Tibial artery (tissue), 4 donors: Measurements from ENCODE around the gene DNAI1.
A peak's percentile ranks its signal among the peaks of the same experiment; 100 is the strongest.

Experiments
- DNase-seq, 2 donors: peaks; one replicate each; pipeline ENCODE4 v3.0.0-alpha.2; 2019
- H3K27ac ChIP-seq, 2 donors: fragments of 200-600 bp; sonication (generic) in 1 of 2; 1 replicate in 1 of 2; 2 replicates in 1 of 2; pipeline ENCODE4 v1.5.1; 2018 to 2019; ENCODE audit warnings: mild to moderate bottlenecking in 1 of 2
- H3K27me3 ChIP-seq, 2 donors: fragments of 200-600 bp; sonication (generic) in 1 of 2; one replicate each; pipeline versions ENCODE4 v1.5.1 to v1.6.0; 2016 to 2019
- H3K36me3 ChIP-seq, 3 donors: fragments of 200-600 bp; sonication (generic) in 2 of 3; one replicate each; pipeline ENCODE4 v1.5.1; 2016 to 2019; ENCODE audit warnings: mild to moderate bottlenecking in 2 of 3
- H3K4me1 ChIP-seq, 4 donors: fragments of 200-600 bp; sonication (generic) in 2 of 4; 1 replicate in 3 of 4; 2 replicates in 1 of 4; pipeline ENCODE4 v1.5.1; 2016 to 2019
- H3K4me3 ChIP-seq, 2 donors: fragments of 200-600 bp; sonication (generic) in 1 of 2; 1 replicate in 1 of 2; 2 replicates in 1 of 2; pipeline ENCODE4 v1.5.1; 2018 to 2019; ENCODE audit warnings: mild to moderate bottlenecking in 2 of 2
- H3K9me3 ChIP-seq, 3 donors: fragments of 200-600 bp; sonication (generic) in 1 of 3; one replicate each; pipeline ENCODE4 v1.5.1; 2016 to 2019
- intact Hi-C: fragments of 100-400 bp; cut with DNase I; formaldehyde crosslinking; loops from one replicate; pipeline ENCODE4 v1.15.0; 2023; ENCODE audit warnings: low total_unique reads
- TF ChIP-seq, protein P1 (sequence below), 2 experiments: fragments of 200-600 bp in 1 of 2; fragments of 450-650 bp in 1 of 2; IDR thresholded peaks; one replicate each; pipeline ENCODE4 v1.5.1; 2017 to 2019; ENCODE audit warnings: antibody characterized with exemption in 2 of 2, mild to moderate bottlenecking in 1 of 2, moderate library complexity in 1 of 2

Gene DNAI1

DNA sequence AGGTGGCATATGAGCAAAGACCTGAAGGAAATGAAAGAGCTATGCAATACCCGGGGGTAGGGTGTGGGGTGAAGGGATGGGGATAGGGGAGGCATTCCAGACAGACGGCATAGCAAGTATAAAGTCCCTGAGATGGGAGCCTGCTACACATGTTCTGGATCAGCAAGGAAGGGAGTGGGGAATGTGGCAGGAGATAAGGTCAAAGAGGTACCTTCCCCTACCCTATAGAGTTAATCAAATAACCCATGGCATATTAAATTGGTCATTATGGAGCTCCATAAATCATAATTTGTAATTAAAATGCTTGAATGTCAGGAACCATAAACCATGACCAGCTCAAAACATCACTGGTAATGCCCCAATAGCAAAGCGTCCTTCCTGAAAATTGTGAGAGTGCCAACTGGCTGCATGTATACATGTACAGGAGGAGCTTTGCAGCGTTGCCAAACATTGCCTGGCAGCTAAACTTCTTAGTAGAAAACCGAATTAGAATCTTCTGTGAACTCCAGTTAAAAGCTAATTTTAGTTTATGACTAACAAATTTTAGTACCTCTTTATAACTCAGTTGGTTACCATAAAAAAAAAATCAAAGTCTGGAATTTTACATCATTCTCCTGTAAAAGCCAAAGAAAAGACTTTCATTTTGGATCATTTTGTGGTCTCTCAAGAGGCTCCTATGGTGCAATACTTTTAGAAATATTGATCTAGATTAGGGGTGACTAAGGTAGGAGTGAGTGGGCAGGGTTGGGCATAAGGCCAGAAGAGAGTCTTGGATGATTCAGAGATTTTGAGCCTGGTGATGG is 4.7 kb downstream of the DNAI1 start:
- no peak for DNase-seq
- Histone ChIP-seq H3K27me3 (no peaks in the 10 kb centered on the region), H3K9me3 (no peaks in the 10 kb centered on the region), H3K36me3 (no peaks in the 10 kb centered on the region), H3K4me3 (no peak overlapping the region), H3K27ac (peak overlapping the region in 1 of 2 donors; percentile 32), H3K4me1 (peaks cover 0 to 17% (median 7%) of the 10 kb centered on the region in 4 donors)
- TF ChIP-seq, protein P1, sequence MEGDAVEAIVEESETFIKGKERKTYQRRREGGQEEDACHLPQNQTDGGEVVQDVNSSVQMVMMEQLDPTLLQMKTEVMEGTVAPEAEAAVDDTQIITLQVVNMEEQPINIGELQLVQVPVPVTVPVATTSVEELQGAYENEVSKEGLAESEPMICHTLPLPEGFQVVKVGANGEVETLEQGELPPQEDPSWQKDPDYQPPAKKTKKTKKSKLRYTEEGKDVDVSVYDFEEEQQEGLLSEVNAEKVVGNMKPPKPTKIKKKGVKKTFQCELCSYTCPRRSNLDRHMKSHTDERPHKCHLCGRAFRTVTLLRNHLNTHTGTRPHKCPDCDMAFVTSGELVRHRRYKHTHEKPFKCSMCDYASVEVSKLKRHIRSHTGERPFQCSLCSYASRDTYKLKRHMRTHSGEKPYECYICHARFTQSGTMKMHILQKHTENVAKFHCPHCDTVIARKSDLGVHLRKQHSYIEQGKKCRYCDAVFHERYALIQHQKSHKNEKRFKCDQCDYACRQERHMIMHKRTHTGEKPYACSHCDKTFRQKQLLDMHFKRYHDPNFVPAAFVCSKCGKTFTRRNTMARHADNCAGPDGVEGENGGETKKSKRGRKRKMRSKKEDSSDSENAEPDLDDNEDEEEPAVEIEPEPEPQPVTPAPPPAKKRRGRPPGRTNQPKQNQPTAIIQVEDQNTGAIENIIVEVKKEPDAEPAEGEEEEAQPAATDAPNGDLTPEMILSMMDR (IDR thresholded peaks at IDR 0.05): no peak
- intact Hi-C loops: no loop called here

DNA sequence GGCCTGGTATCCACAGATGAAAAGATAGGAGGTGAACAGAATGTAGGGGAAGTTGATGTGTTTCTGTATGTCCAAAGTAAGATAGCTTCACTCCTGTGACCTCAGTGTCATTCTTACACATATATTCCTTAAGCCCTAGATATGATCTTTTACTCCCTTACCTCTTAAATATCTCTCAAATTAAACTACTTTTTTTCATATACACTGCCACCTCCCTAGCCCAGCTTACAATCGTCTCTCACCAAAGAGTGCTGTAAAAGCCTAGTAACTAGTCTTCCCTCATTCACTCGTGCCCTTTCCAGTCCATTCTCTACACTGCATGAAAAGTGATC is 5.3 kb downstream of the DNAI1 start:
- Histone ChIP-seq H3K4me3 (no peak overlapping the region), H3K36me3 (no peaks in the 10 kb centered on the region), H3K27me3 (no peaks in the 10 kb centered on the region), H3K27ac (peak overlapping the region in 1 of 2 donors; percentile 32), H3K4me1 (peaks cover 0 to 15% (median 4%) of the 10 kb centered on the region in 4 donors), H3K9me3 (no peaks in the 10 kb centered on the region)
- DNase-seq: no peak
- intact Hi-C loops: no loop called here
- TF ChIP-seq, protein P1 (IDR thresholded peaks at IDR 0.05): no peak

DNA sequence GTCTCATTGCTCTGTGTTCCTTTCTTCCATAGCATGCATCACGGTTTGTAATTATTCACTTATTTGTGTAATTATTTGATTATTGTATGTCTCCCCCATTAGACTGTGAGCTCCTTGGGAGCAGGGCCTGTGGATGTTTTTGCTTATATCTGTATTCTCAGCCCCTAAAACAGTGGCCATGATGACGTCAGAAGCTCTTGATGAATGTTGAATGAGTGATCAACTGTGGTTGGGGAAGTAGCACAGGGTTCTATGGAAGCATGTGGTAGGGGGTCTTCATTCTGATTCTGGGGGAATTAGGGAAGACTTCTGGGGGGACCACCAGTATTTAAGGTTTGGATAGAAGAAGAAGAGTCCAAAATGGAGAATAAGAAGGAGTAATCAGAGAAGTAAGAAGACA is 6.0 kb downstream of the DNAI1 start:
- intact Hi-C loops: no loop called here
- TF ChIP-seq, protein P1 (IDR thresholded peaks at IDR 0.05): no peak
- H3K4me1 ChIP-seq: peaks cover 0 to 13% (median 3%) of the 10 kb centered on the region in 4 donors
- H3K9me3 ChIP-seq: no peaks in the 10 kb centered on the region
- H3K27me3 ChIP-seq: no peaks in the 10 kb centered on the region
- H3K36me3 ChIP-seq: no peaks in the 10 kb centered on the region
- no peak overlapping the region for H3K27ac ChIP-seq
- no peak for DNase-seq
- no peak overlapping the region for H3K4me3 ChIP-seq

DNA sequence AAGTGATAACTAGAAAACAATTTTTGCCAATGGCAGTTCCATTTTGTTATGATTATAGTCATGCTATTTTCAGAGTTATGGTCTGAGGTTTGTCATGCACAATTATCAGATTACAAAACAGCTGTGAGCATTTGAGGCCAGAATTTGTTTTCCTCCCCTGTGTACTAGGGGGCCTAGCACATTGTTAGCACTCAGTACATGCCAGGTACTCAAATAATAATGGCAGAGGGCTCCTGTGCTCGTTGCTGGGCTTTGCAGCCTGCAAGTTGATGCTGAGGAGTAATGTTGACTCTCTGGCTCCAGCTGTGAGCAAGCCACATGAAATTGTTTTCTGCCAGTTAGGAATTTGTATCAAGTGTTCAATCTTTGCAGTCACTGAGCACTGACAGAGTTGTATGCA is 6.9 kb downstream of the DNAI1 start:
- H3K4me3 ChIP-seq: no peak overlapping the region
- no peaks in the 10 kb centered on the region for H3K9me3 ChIP-seq
- no peak overlapping the region for H3K27ac ChIP-seq
- TF ChIP-seq, protein P1 (IDR thresholded peaks at IDR 0.05): no peak
- intact Hi-C loops: no loop called here
- DNase-seq: no peak
- no peaks in the 10 kb centered on the region for H3K36me3 ChIP-seq
- no peaks in the 10 kb centered on the region for H3K27me3 ChIP-seq
- H3K4me1 ChIP-seq: peaks cover 0 to 13% (median 3%) of the 10 kb centered on the region in 4 donors

DNA sequence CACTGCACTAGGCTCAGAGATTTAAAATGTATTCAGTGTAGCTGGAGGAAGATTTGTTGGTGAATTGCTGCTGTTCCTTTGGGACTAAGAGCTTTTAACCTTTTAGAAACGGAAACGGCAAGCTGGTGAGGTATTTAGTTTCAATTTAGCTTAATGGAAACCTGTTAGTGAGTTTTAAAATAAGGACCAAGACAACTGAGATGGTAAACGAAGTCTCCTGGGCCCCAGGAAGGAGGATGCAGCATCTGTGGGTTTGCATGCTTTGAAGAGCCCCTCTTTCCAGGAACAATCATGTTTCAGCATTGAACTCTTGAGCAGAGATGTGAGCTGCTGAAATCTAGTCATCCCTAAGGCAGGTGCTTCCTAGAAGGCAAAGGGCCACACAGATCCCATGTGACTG is 16.5 kb downstream of the DNAI1 start:
- Histone ChIP-seq H3K4me3 (no peak overlapping the region), H3K27ac (no peak overlapping the region), H3K9me3 (no peaks in the 10 kb centered on the region), H3K4me1 (no peaks in the 10 kb centered on the region), H3K36me3 (no peaks in the 10 kb centered on the region), H3K27me3 (peaks cover 0 to 16% of the 10 kb centered on the region in 2 donors)
- TF ChIP-seq, protein P1 (IDR thresholded peaks at IDR 0.05): no peak
- intact Hi-C loops: no loop called here
- DNase-seq: no peak
